ENCODE data around the gene JPT1. TPM values are rescaled to one million over a fixed set of nuclear protein-coding genes. Genes with fewer than 3 reads are reported as not detected.
"Not testable (repeated sequence)": the region's sequence is repeated elsewhere in the genome, so short reads cannot be mapped to it uniquely, and the experiment has no call there.

The JPT1 gene
- total RNA-seq, 1 experiment from 2014 or later: 265 TPM

DNA sequence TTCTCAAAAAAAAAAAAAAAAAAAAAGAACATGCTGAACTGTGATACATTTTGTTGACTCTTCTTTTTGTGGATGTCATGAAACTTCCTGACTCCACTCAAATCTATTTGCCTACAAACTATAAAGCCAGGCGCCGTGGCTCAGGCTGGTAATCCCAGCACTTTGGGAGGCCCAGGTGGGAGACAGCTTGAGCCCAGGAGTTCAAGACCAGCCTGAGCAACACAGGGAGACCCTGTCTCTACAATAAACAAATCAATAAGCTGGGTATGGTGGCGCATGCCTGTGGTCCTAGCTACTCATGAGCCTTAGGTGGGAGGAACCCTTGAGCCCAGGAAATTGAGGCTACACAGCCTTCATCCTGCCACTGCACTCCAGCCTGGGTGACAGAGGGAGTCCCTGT lies 21.3 kb downstream of the JPT1 start:
- peak overlapping the region; percentile 9 to 14; a peak in 1 of 5 replicates for H3K4me3 Mint-ChIP-seq
- H3K27ac Mint-ChIP-seq: peak overlapping the region in 1 of 3 experiments; percentile 28; a peak in 2 of 7 replicates
- no peak overlapping the region for H3K27ac ChIP-seq (ENCODE audit: insufficient read length, low read depth, low read length)
- no peak overlapping the region for H3K4me2 ChIP-seq (ENCODE audit: insufficient read depth, insufficient read length, low read length)
- H3K27me3 ChIP-seq (ENCODE audit: insufficient read depth, low read length): no peaks in the 10 kb centered on the region
- H2AFZ ChIP-seq (ENCODE audit: low read length): no peak overlapping the region
- no peak overlapping the region for H4K5ac ChIP-seq (ENCODE audit: insufficient read length, low read depth, low read length)
- no peak overlapping the region for H2BK5ac ChIP-seq (ENCODE audit: insufficient read length, low read length)
- H3K14ac ChIP-seq (ENCODE audit: insufficient read depth, low read length): no peak overlapping the region
- H3K23me2 ChIP-seq (ENCODE audit: insufficient read length, low read depth, low read length, poor library complexity, severe bottlenecking): peaks cover 8% of the 10 kb centered on the region
- H3K18ac ChIP-seq (ENCODE audit: insufficient read length, low read depth, low read length): no peak overlapping the region
- H3K4me1 ChIP-seq (ENCODE audit: insufficient read depth, low read length): no peaks in the 10 kb centered on the region
- H3K23ac ChIP-seq (ENCODE audit: insufficient read length, low read depth, low read length): no peak overlapping the region
- no peak overlapping the region for H3K56ac ChIP-seq (ENCODE audit: insufficient read length, low read depth, low read length)
- H2BK12ac ChIP-seq (ENCODE audit: insufficient read length, low read depth, low read length): no peak overlapping the region
- H3T11ph ChIP-seq (ENCODE audit: low read length): no peak overlapping the region
- DNase-seq: no peak
- no peaks in the 10 kb centered on the region for H3K79me2 ChIP-seq (ENCODE audit: insufficient read depth, low read length)
- TF ChIP-seq, protein P1, sequence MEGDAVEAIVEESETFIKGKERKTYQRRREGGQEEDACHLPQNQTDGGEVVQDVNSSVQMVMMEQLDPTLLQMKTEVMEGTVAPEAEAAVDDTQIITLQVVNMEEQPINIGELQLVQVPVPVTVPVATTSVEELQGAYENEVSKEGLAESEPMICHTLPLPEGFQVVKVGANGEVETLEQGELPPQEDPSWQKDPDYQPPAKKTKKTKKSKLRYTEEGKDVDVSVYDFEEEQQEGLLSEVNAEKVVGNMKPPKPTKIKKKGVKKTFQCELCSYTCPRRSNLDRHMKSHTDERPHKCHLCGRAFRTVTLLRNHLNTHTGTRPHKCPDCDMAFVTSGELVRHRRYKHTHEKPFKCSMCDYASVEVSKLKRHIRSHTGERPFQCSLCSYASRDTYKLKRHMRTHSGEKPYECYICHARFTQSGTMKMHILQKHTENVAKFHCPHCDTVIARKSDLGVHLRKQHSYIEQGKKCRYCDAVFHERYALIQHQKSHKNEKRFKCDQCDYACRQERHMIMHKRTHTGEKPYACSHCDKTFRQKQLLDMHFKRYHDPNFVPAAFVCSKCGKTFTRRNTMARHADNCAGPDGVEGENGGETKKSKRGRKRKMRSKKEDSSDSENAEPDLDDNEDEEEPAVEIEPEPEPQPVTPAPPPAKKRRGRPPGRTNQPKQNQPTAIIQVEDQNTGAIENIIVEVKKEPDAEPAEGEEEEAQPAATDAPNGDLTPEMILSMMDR (conservative IDR thresholded peaks at IDR 0.05): no peak
- H2AK5ac ChIP-seq (ENCODE audit: insufficient read length, low read length): no peak overlapping the region
- H3K9ac ChIP-seq (ENCODE audit: extremely low read depth, insufficient read length, low read length): no peak overlapping the region
- H3K9me3 ChIP-seq (ENCODE audit: control insufficient read depth, low read depth, low read length): no peaks in the 10 kb centered on the region
- H3K79me1 ChIP-seq (ENCODE audit: insufficient read depth, low read depth, low read length, poor library complexity, severe bottlenecking): no peaks in the 10 kb centered on the region
- no peak overlapping the region for H2BK120ac ChIP-seq (ENCODE audit: low read depth, low read length, poor library complexity, severe bottlenecking)
- no peak overlapping the region for H4K8ac ChIP-seq (replicated peaks; ENCODE audit: insufficient read length, low read depth, low read length)
- H3K4me1 Mint-ChIP-seq: peaks cover 5 to 10% of the 10 kb centered on the region in 2 experiments
- H4K20me1 ChIP-seq (ENCODE audit: control insufficient read depth, insufficient read depth, insufficient read length): peaks cover 4% of the 10 kb centered on the region
- no peak overlapping the region for H4K91ac ChIP-seq (ENCODE audit: insufficient read length, low read depth, low read length)
- peaks cover 13 to 45% (median 39%) of the 10 kb centered on the region in 3 experiments for H3K36me3 Mint-ChIP-seq (ENCODE audit: insufficient read depth in 1 of 3, low read depth in 3 of 3)
- no peak overlapping the region for H2BK15ac ChIP-seq (ENCODE audit: low read depth, low read length)
- H3K4ac ChIP-seq (ENCODE audit: low read depth, low read length): no peak overlapping the region
- no peaks in the 10 kb centered on the region; the same call in 1 of the 2 replicates for H3K27me3 Mint-ChIP-seq (ENCODE audit: low read depth)
- no CpG with 5 or more reads among the region's 3 CpGs for WGBS (ENCODE audit: extremely low coverage, insufficient read length, low lambda C conversion rate)
- no peak overlapping the region for H2BK20ac ChIP-seq (ENCODE audit: low read depth, low read length, poor library complexity, severe bottlenecking)
- H3K9me3 Mint-ChIP-seq: no peaks in the 10 kb centered on the region

DNA sequence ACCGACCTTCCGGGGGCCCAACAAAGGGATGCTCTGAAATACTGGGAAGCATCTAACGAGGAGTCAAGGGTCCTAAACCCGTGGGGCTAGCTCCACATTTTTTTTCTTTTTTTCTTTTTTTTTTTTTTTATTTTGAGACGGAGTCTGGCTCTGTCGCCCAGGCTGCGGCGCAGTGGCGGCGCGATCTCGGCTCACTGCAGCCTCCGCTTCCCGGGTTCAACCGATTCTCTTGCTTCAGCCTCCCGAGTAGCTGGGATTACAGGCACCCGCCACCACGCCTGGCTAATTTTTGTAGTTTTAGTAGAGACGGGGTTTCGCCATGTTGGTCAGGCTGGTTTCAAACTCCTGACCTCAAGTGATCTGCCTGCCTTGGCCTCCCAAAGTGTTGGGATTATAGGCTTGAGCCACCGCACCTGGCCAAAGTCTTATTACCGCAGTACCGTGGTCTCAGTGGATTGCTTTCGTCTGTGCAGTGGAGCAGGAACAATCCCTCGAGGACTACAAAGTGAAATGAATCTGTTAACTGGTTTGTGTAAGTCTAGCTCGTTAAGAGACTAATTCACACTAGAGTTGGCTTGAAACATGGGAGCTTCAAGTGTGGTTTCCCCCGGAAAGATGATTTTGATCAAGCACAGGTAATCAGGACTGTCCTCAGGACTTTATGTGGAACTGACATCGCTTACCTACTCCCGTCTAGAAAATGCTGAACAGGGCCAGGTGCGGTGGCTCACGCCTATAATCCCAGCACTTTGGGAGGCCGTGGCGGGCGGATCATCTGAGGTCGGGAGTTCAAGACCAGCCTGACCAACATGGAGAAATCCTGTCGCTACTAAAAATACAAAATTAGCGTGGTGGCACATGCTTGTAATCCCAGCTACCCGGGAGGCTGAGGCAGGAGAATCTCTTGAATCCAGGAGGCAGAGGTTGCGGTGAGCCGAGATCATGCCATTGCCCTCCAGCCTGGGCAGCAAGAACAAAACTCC lies 22.0 kb downstream of the JPT1 start:
- H3K27me3 ChIP-seq (ENCODE audit: insufficient read depth, low read length); H4K20me1 ChIP-seq (ENCODE audit: control insufficient read depth, insufficient read depth, insufficient read length); H3K79me1 ChIP-seq (ENCODE audit: insufficient read depth, low read depth, low read length, poor library complexity, severe bottlenecking); H3K27ac ChIP-seq (ENCODE audit: insufficient read length, low read depth, low read length); H3T11ph ChIP-seq (ENCODE audit: low read length); H3K79me2 ChIP-seq (ENCODE audit: insufficient read depth, low read length); H2AK5ac ChIP-seq (ENCODE audit: insufficient read length, low read length); H3K23me2 ChIP-seq (ENCODE audit: insufficient read length, low read depth, low read length, poor library complexity, severe bottlenecking); H3K9me3 Mint-ChIP-seq; H2BK20ac ChIP-seq (ENCODE audit: low read depth, low read length, poor library complexity, severe bottlenecking); H3K9me3 ChIP-seq (ENCODE audit: control insufficient read depth, low read depth, low read length); H3K27me3 Mint-ChIP-seq (ENCODE audit: low read depth); H4K91ac ChIP-seq (ENCODE audit: insufficient read length, low read depth, low read length); H2BK15ac ChIP-seq (ENCODE audit: low read depth, low read length); H3K4me1 ChIP-seq (ENCODE audit: insufficient read depth, low read length); H3K23ac ChIP-seq (ENCODE audit: insufficient read length, low read depth, low read length); H2AFZ ChIP-seq (ENCODE audit: low read length); H3K56ac ChIP-seq (ENCODE audit: insufficient read length, low read depth, low read length); H2BK120ac ChIP-seq (ENCODE audit: low read depth, low read length, poor library complexity, severe bottlenecking); H4K5ac ChIP-seq (ENCODE audit: insufficient read length, low read depth, low read length); DNase-seq; H2BK5ac ChIP-seq (ENCODE audit: insufficient read length, low read length); H3K4ac ChIP-seq (ENCODE audit: low read depth, low read length); H2BK12ac ChIP-seq (ENCODE audit: insufficient read length, low read depth, low read length); H4K8ac ChIP-seq (replicated peaks; ENCODE audit: insufficient read length, low read depth, low read length): not testable (repeated sequence)
- peaks cover 13 to 42% (median 39%) of the 10 kb centered on the region in 3 experiments for H3K36me3 Mint-ChIP-seq (ENCODE audit: insufficient read depth in 1 of 3, low read depth in 3 of 3)
- no CpG with 5 or more reads among the region's 40 CpGs for WGBS (ENCODE audit: extremely low coverage, insufficient read length, low lambda C conversion rate)
- peaks cover 5 to 10% of the 10 kb centered on the region in 2 experiments for H3K4me1 Mint-ChIP-seq
- H3K18ac ChIP-seq (ENCODE audit: insufficient read length, low read depth, low read length): peak overlapping the region; percentile 88
- H3K14ac ChIP-seq (ENCODE audit: insufficient read depth, low read length): peak overlapping the region; percentile 86
- peak overlapping the region; percentile 83 to 85 for H3K4me3 Mint-ChIP-seq
- peak overlapping the region; percentile 34 for H3K4me2 ChIP-seq (ENCODE audit: insufficient read depth, insufficient read length, low read length)
- peak overlapping the region; percentile 67 for H3K9ac ChIP-seq (ENCODE audit: extremely low read depth, insufficient read length, low read length)
- H3K27ac Mint-ChIP-seq: peak overlapping the region; percentile 85 to 95 (median 95); a peak in 6 of 7 replicates

Measured in H9 (cell line).